GM23248 (cell line): ENCODE results near the gene SMTNL1.

Experiments used
- EZH2 ChIP-seq: fragments of 200-600 bp; sonication (generic); IDR thresholded peaks from 2 replicates; pipeline ENCODE4 v1.6.1; 2018; ENCODE audit warnings: antibody characterized with exemption, mild to moderate bottlenecking; ENCODE audit not compliant: insufficient read depth, poor library complexity, severe bottlenecking
- EZH2phosphoT487 ChIP-seq: fragments of 200-600 bp; sonication (generic); IDR thresholded peaks from 2 replicates; pipeline ENCODE4 v1.6.1; 2018; ENCODE audit warnings: antibody characterized with exemption, moderate library complexity, mild to moderate bottlenecking, low read depth; ENCODE audit not compliant: insufficient read depth

- TF ChIP-seq EZH2phosphoT487: no peak
- TF ChIP-seq EZH2: no peak
Measured at GRCh38 chr11:57511741-57512430, 25.5 kb upstream of the SMTNL1 start.
